Type B pancreatic cell (in vitro differentiated cells): ENCODE measurements around the gene KRTAP6-1. TPM values are rescaled to one million over a fixed set of nuclear protein-coding genes. Genes with fewer than 3 reads are reported as not detected.

Source experiments
- DNase-seq: peaks from one replicate; pipeline ENCODE4 v3.0.0; 2021; ENCODE audit warnings: mixed read lengths; ENCODE audit not compliant: unreplicated experiment; ENCODE audit errors: extremely low spot score
- H3K27ac Mint-ChIP-seq: 2 replicates; pipeline ENCODE4 v1.8.0; 2021; ENCODE audit warnings: mild to moderate bottlenecking, mixed read lengths
- H3K27me3 Mint-ChIP-seq: 2 replicates; pipeline ENCODE4 v1.8.0; 2021; ENCODE audit warnings: mixed read lengths
- H3K36me3 Mint-ChIP-seq: 2 replicates; pipeline ENCODE4 v1.8.0; 2021; ENCODE audit warnings: mixed read lengths
- H3K4me1 Mint-ChIP-seq: one replicate; pipeline ENCODE4 v1.8.0; 2021; ENCODE audit warnings: mixed read lengths; ENCODE audit not compliant: unreplicated experiment
- H3K4me3 Mint-ChIP-seq: 2 replicates; pipeline ENCODE4 v1.8.0; 2021; ENCODE audit warnings: mild to moderate bottlenecking, mixed read lengths
- H3K9me3 Mint-ChIP-seq: 2 replicates; pipeline ENCODE4 v1.8.0; 2021; ENCODE audit warnings: mixed read lengths
- total RNA-seq: library from RNA; stranded (reverse); gene quantifications from 2 replicates; pipeline ENCODE4 v1.2.1, GENCODE V29; 2021; ENCODE audit warnings: low replicate concordance
- TF ChIP-seq, protein P1 (sequence below): fragments of 200-600 bp; sonication (generic); conservative IDR thresholded peaks from 2 replicates; pipeline ENCODE4 v1.5.0; 2021; ENCODE audit warnings: antibody characterized with exemption, mild to moderate bottlenecking

Gene KRTAP6-1
- total RNA-seq, 1 donor from 2014 or later: not detected

DNA sequence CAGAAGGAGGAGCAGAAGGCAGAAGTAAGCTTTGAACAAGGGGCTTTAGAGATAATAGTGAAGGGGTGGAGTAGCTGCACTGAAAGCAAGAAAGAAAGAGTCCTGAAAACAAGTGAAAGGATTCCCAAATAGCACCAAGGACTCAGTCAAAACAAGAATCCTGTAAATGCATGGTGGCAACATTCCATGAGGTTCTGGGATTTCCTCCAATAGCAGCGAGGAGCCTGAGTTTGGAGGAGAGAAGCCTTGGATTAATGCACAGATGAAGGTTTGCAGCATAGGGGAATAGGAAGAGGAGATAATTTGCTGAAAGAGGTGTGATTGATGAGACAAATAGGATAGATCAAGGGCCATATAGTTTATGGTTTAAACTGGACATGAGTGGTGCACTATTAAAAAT lies 34.4 kb downstream of the KRTAP6-1 start:
- Mint-ChIP-seq H3K4me1 (no peaks in the 10 kb centered on the region), H3K36me3 (no peaks in the 10 kb centered on the region), H3K27ac (no peak overlapping the region), H3K9me3 (no peaks in the 10 kb centered on the region), H3K27me3 (no peaks in the 10 kb centered on the region), H3K4me3 (no peak overlapping the region)
- TF ChIP-seq, protein P1, sequence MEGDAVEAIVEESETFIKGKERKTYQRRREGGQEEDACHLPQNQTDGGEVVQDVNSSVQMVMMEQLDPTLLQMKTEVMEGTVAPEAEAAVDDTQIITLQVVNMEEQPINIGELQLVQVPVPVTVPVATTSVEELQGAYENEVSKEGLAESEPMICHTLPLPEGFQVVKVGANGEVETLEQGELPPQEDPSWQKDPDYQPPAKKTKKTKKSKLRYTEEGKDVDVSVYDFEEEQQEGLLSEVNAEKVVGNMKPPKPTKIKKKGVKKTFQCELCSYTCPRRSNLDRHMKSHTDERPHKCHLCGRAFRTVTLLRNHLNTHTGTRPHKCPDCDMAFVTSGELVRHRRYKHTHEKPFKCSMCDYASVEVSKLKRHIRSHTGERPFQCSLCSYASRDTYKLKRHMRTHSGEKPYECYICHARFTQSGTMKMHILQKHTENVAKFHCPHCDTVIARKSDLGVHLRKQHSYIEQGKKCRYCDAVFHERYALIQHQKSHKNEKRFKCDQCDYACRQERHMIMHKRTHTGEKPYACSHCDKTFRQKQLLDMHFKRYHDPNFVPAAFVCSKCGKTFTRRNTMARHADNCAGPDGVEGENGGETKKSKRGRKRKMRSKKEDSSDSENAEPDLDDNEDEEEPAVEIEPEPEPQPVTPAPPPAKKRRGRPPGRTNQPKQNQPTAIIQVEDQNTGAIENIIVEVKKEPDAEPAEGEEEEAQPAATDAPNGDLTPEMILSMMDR: no peak
- no peak for DNase-seq

DNA sequence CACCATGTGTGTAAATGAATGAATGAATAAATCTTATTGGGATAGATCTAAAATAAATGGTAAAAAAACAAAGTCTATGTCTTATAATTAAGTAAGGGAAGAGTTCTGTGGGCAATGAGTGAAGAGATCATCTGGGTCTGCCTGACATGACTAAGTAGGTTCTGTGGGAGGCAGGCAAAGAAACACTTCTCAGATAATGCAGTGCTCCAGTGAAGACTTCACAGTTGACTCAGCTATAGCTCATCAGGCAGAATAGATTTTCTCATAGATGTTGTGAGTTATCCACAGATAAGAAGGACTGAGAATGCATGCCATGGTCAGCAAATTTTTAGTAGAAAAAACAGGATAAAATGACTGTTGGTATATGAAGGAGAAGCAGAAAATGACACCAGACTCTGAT lies 36.0 kb downstream of the KRTAP6-1 start:
- no peak overlapping the region for H3K27ac Mint-ChIP-seq
- H3K4me1 Mint-ChIP-seq: no peaks in the 10 kb centered on the region
- no peak overlapping the region for H3K4me3 Mint-ChIP-seq
- H3K9me3 Mint-ChIP-seq: no peaks in the 10 kb centered on the region
- no peaks in the 10 kb centered on the region for H3K36me3 Mint-ChIP-seq
- H3K27me3 Mint-ChIP-seq: no peaks in the 10 kb centered on the region
- no peak for DNase-seq
- TF ChIP-seq, protein P1: no peak

DNA sequence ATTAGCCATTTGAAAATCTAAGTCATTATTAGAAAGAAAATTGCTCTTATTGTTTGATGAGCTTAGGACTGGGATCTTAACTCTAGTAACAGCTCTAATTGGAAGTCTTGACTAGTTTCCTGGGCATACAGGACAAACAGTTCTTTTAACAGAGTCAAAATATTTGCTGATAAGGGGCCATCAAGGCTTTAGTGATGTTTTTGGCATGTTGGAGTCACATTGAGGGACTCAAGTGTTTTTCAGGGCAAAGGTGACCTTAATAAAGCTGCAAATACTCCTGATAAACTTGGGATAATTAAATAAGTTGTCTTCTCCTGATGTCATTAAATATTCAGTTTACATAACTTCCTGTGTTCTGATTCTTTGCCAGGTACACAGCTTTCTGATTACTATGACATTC lies 46.1 kb downstream of the KRTAP6-1 start:
- H3K27ac Mint-ChIP-seq: no peak overlapping the region
- no peaks in the 10 kb centered on the region for H3K36me3 Mint-ChIP-seq
- H3K9me3 Mint-ChIP-seq: no peaks in the 10 kb centered on the region
- H3K4me3 Mint-ChIP-seq: no peak overlapping the region
- H3K27me3 Mint-ChIP-seq: no peaks in the 10 kb centered on the region
- no peak for DNase-seq
- TF ChIP-seq, protein P1: no peak
- no peaks in the 10 kb centered on the region for H3K4me1 Mint-ChIP-seq

DNA sequence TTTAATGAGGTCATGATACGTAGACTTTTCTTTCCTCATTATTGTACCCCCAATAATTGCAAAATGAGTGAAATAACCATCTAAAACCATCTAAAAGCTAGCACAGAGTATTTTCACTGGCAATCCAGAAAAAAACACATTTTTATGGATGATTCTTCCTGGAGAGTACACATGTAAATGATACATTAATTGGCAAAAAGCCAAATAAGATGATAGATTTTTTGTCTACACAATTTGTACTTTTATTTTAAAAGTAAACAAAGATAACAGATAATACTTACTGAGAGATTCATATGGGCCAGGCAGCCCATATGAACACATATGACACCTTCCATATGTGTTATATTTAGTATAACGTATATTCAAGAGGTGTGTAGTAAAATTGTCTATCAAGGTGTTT lies 50.1 kb downstream of the KRTAP6-1 start:
- no peak overlapping the region for H3K4me3 Mint-ChIP-seq
- TF ChIP-seq, protein P1: no peak
- no peaks in the 10 kb centered on the region for H3K4me1 Mint-ChIP-seq
- H3K9me3 Mint-ChIP-seq: no peaks in the 10 kb centered on the region
- H3K27me3 Mint-ChIP-seq: no peaks in the 10 kb centered on the region
- H3K27ac Mint-ChIP-seq: no peak overlapping the region
- no peaks in the 10 kb centered on the region for H3K36me3 Mint-ChIP-seq
- no peak for DNase-seq

Other genes with a start within 250 kb of the KRTAP6-1 start
- gene KRTAP13-2, start 241.7 kb downstream of the KRTAP6-1 start, total RNA-seq: not detected in 2 replicates
- gene KRTAP13-1, start 217.9 kb downstream of the KRTAP6-1 start, total RNA-seq: not detected in 2 replicates
- not detected in 2 replicates for gene KRTAP13-3, start 188.0 kb downstream of the KRTAP6-1 start, total RNA-seq
- gene KRTAP13-4, start 183.7 kb downstream of the KRTAP6-1 start, total RNA-seq: not detected in 2 replicates
- gene KRTAP15-1, start 173.7 kb downstream of the KRTAP6-1 start, total RNA-seq: not detected in 2 replicates
- 1.0 and 1.1 TPM in 2 replicates for gene KRTAP19-1, start 133.6 kb downstream of the KRTAP6-1 start, total RNA-seq
- not detected in 2 replicates for gene KRTAP19-2, start 126.5 kb downstream of the KRTAP6-1 start, total RNA-seq
- not detected in 2 replicates for gene KRTAP19-3, start 121.9 kb downstream of the KRTAP6-1 start, total RNA-seq
- not detected in 2 replicates for gene KRTAP19-4, start 116.8 kb downstream of the KRTAP6-1 start, total RNA-seq
- gene KRTAP19-5, start 111.8 kb downstream of the KRTAP6-1 start, total RNA-seq: not detected in 2 replicates
- not detected in 2 replicates for gene KRTAP19-6, start 72.1 kb downstream of the KRTAP6-1 start, total RNA-seq
- gene KRTAP19-7, start 52.6 kb downstream of the KRTAP6-1 start, total RNA-seq: not detected in 2 replicates
- gene KRTAP22-2, start 23.5 kb downstream of the KRTAP6-1 start, total RNA-seq: not detected in 2 replicates
- gene KRTAP6-3, start 21.5 kb downstream of the KRTAP6-1 start, total RNA-seq: not detected in 2 replicates
- not detected in 2 replicates for gene KRTAP6-2, start 15.0 kb downstream of the KRTAP6-1 start, total RNA-seq
- gene KRTAP22-1, start 12.8 kb downstream of the KRTAP6-1 start, total RNA-seq: not detected in 2 replicates
- not detected in 2 replicates for gene KRTAP20-1, start 2.5 kb upstream of the KRTAP6-1 start, total RNA-seq
- not detected in 2 replicates for gene KRTAP20-4, start 6.7 kb upstream of the KRTAP6-1 start, total RNA-seq
- not detected in 2 replicates for gene KRTAP20-2, start 21.3 kb upstream of the KRTAP6-1 start, total RNA-seq
- gene KRTAP20-3, start 28.9 kb upstream of the KRTAP6-1 start, total RNA-seq: not detected in 2 replicates
- not detected in 2 replicates for gene KRTAP21-3, start 104.8 kb upstream of the KRTAP6-1 start, total RNA-seq
- not detected in 2 replicates for gene KRTAP21-2, start 133.3 kb upstream of the KRTAP6-1 start, total RNA-seq
- gene KRTAP21-1, start 141.5 kb upstream of the KRTAP6-1 start, total RNA-seq: not detected in 2 replicates
- gene KRTAP8-1, start 199.3 kb upstream of the KRTAP6-1 start, total RNA-seq: not detected in 2 replicates
- not detected in 2 replicates for gene KRTAP7-1, start 215.8 kb upstream of the KRTAP6-1 start, total RNA-seq